VCaP (cell line): ENCODE data around the gene C10orf143.

Experiments used
- H3K27ac ChIP-seq: fragments of 450-650 bp; 2 replicates; pipeline ENCODE4 v1.5.1; 2017
- CTCF ChIP-seq: fragments of 450-650 bp; conservative IDR thresholded peaks from 2 replicates; pipeline ENCODE4 v1.5.1; 2017; ENCODE audit warnings: mild to moderate bottlenecking, moderate library complexity

The C10orf143 gene

GRCh38 chr10:130022086-130022485 is 88.5 kb downstream of the C10orf143 start:
- no peak overlapping the region for H3K27ac ChIP-seq
- TF ChIP-seq CTCF, result no peak

GRCh38 chr10:130021383-130021950 is 89.2 kb downstream of the C10orf143 start:
- no peak overlapping the region for H3K27ac ChIP-seq
- TF ChIP-seq CTCF, result no peak

GRCh38 chr10:130020651-130021382 is 89.8 kb downstream of the C10orf143 start:
- no peak for TF ChIP-seq CTCF
- no peak overlapping the region for H3K27ac ChIP-seq

GRCh38 chr10:130018730-130019185 is 91.9 kb downstream of the C10orf143 start:
- no peak for TF ChIP-seq CTCF

GRCh38 chr10:130018265-130018664 is 92.4 kb downstream of the C10orf143 start:
- no peak for TF ChIP-seq CTCF
- no peak overlapping the region for H3K27ac ChIP-seq

More at GRCh38 chr10:130018730-130019185, 91.9 kb downstream of the C10orf143 start:
- H3K27ac ChIP-seq, result no peak overlapping the region

- no peak for TF ChIP-seq CTCF
- H3K27ac ChIP-seq, result no peak overlapping the region
Measured at GRCh38 chr10:130017631-130018022, 93.0 kb downstream of the C10orf143 start.

GRCh38 chr10:130016993-130017630 is 93.5 kb downstream of the C10orf143 start:
- TF ChIP-seq CTCF, result no peak
- H3K27ac ChIP-seq, result no peak overlapping the region
